Smooth muscle cell (in vitro differentiated cells): Measurements from ENCODE around the gene SLC38A9. TPM values are rescaled to one million over a fixed set of nuclear protein-coding genes. Genes with fewer than 3 reads are reported as not detected.
"Not testable (repeated sequence)": the region's sequence is repeated elsewhere in the genome, so short reads cannot be mapped to it uniquely, and the experiment has no call there.

Experiments used
- DNase-seq: peaks from one replicate; lab custom pipeline; 2025; ENCODE audit not compliant: unreplicated experiment; lab: John Stamatoyannopoulos, UW
- H2AFZ ChIP-seq: fragments of 200-600 bp; sonication (generic); 2 replicates; pipeline ENCODE4 v1.6.0; 2016; ENCODE audit warnings: antibody characterized with exemption, low read depth, mild to moderate bottlenecking
- H3F3A ChIP-seq: fragments of 200-600 bp; sonication (generic); 2 replicates; pipeline ENCODE4 v1.6.0; 2017; ENCODE audit warnings: antibody characterized with exemption, low read depth
- H3K27ac ChIP-seq: fragments of 200-600 bp; sonication (generic); 2 replicates; pipeline ENCODE4 v1.5.1; 2016; ENCODE audit warnings: low read depth, mild to moderate bottlenecking
- H3K27me3 ChIP-seq: fragments of 200-600 bp; sonication (generic); 2 replicates; pipeline ENCODE4 v1.6.1; 2016; ENCODE audit warnings: low read depth, mild to moderate bottlenecking
- H3K36me3 ChIP-seq: fragments of 200-600 bp; sonication (generic); 2 replicates; pipeline ENCODE4 v1.5.1; 2016; ENCODE audit warnings: low read depth
- H3K4me1 ChIP-seq: fragments of 200-600 bp; sonication (generic); 2 replicates; pipeline ENCODE4 v1.5.1; 2016; ENCODE audit warnings: low read depth
- H3K4me2 ChIP-seq: fragments of 200-600 bp; sonication (generic); 2 replicates; pipeline ENCODE4 v1.6.0; 2016; ENCODE audit warnings: mild to moderate bottlenecking
- H3K4me3 ChIP-seq: fragments of 200-600 bp; sonication (generic); 2 replicates; pipeline ENCODE4 v1.5.1; 2016; ENCODE audit warnings: mild to moderate bottlenecking
- H3K79me2 ChIP-seq: fragments of 200-600 bp; sonication (generic); 2 replicates; pipeline ENCODE4 v1.6.0; 2016; ENCODE audit warnings: low read depth, mild to moderate bottlenecking
- H3K9ac ChIP-seq: fragments of 200-600 bp; sonication (generic); 2 replicates; pipeline ENCODE4 v1.6.0; 2016; ENCODE audit warnings: low read depth
- H3K9me3 ChIP-seq: fragments of 200-600 bp; sonication (generic); replicated peaks from 2 replicates; pipeline ENCODE4 v1.5.1; 2016; ENCODE audit warnings: low read depth
- H4K20me1 ChIP-seq: fragments of 200-600 bp; sonication (generic); 2 replicates; pipeline ENCODE4 v1.6.0; 2016; ENCODE audit warnings: low read depth
- WGBS: methylation state at CpG from one replicate; pipeline ENCODE4 v1.1.7; 2016; ENCODE audit warnings: low lambda C conversion rate; 5-methylcytosine and 5-hydroxymethylcytosine counted together
- polyA plus RNA-seq: library from polyadenylated mRNA; unstranded; fragments of >200 nt; fragmentation: Nextera tagmentation; extraction: Ambion mirVana; gene quantifications from 2 replicates; pipeline ENCODE4 v1.2.1, GENCODE V29; 2016
- total RNA-seq: library from RNA; depleted of rRNA; stranded (reverse); fragments of >200 nt; gene quantifications from 2 replicates; pipeline ENCODE4 v1.2.3, GENCODE V29; 2014
- TF ChIP-seq, protein P1 (sequence below): fragments of 200-600 bp; sonication (generic); IDR thresholded peaks from 2 replicates; pipeline ENCODE4 v1.5.1; 2017; ENCODE audit warnings: borderline replicate concordance, mild to moderate bottlenecking, antibody characterized with exemption; ENCODE audit not compliant: insufficient read depth, poor library complexity, severe bottlenecking

Gene SLC38A9
- total and polyA plus RNA-seq, 2 experiments from 2014 or later, result 19.8 to 41.0 TPM

DNA sequence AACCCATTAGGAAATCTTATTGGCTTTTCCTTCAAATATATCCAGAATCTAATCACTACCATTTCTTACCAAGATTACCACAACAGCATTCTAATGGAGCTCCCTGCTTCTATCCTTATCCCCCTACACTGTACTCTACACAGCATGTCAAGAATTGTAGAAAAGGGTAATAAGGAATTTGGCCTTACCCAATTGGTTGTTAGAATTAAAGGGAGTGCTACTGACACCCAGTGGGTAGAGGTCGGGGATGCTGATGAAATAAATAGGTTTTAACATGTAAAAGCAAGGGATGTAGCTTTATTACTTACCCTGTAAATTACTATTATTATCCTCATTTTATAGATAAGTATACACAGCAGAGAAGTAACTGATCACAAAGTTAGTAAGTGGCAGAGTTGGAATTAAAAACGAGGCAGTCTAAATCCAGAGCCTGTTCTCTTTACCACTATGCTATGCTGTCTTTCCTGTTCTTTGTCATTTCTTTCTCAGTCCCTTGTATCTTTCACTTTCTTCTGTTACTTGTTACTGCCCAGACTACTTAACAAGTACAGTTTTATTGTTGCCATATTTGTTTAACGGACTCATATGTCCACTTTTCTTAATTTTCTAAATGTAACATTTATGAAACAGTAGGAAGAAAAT lies 10.5 kb downstream of the SLC38A9 start:
- WGBS, result 79% methylated on average over 3 of the region's 3 CpGs

DNA sequence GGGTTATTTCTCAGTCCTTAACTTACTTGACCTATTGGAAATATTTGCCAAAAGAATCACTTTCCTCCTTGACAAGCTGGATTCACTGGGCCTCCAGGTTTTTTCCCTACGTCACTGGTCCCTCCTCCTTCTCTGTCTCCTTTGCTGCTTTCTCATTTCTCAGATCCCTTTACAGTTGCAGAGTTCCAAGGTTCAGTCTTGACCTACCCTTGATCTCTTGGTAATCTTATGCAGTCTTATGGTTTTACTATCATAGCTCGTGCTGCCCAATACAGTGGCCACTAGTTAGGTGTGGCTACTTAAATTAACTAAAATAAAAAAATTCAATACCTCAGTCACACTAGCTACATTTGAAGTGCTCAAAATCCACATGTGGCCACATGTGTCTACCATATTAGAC lies 11.4 kb downstream of the SLC38A9 start:
- WGBS, result 91% methylated on average over 2 of the region's 2 CpGs
- H3K4me1 ChIP-seq, result no peaks in the 10 kb centered on the region

More for the DNA sequence above, 10.5 kb downstream of the SLC38A9 start:
- Histone ChIP-seq H3K27ac (no peak overlapping the region), H3K4me1 (no peaks in the 10 kb centered on the region), H3K79me2 (peaks cover 20% of the 10 kb centered on the region), H2AFZ (no peak overlapping the region), H3F3A (no peaks in the 10 kb centered on the region), H3K36me3 (peaks cover 9% of the 10 kb centered on the region), H3K27me3 (no peaks in the 10 kb centered on the region), H3K4me3 (no peak overlapping the region), H4K20me1 (peaks cover 3% of the 10 kb centered on the region), H3K4me2 (no peak overlapping the region), H3K9me3 (no peaks in the 10 kb centered on the region), H3K9ac (no peak overlapping the region)
- TF ChIP-seq, protein P1, sequence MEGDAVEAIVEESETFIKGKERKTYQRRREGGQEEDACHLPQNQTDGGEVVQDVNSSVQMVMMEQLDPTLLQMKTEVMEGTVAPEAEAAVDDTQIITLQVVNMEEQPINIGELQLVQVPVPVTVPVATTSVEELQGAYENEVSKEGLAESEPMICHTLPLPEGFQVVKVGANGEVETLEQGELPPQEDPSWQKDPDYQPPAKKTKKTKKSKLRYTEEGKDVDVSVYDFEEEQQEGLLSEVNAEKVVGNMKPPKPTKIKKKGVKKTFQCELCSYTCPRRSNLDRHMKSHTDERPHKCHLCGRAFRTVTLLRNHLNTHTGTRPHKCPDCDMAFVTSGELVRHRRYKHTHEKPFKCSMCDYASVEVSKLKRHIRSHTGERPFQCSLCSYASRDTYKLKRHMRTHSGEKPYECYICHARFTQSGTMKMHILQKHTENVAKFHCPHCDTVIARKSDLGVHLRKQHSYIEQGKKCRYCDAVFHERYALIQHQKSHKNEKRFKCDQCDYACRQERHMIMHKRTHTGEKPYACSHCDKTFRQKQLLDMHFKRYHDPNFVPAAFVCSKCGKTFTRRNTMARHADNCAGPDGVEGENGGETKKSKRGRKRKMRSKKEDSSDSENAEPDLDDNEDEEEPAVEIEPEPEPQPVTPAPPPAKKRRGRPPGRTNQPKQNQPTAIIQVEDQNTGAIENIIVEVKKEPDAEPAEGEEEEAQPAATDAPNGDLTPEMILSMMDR, result no peak
- no peak for DNase-seq

DNA sequence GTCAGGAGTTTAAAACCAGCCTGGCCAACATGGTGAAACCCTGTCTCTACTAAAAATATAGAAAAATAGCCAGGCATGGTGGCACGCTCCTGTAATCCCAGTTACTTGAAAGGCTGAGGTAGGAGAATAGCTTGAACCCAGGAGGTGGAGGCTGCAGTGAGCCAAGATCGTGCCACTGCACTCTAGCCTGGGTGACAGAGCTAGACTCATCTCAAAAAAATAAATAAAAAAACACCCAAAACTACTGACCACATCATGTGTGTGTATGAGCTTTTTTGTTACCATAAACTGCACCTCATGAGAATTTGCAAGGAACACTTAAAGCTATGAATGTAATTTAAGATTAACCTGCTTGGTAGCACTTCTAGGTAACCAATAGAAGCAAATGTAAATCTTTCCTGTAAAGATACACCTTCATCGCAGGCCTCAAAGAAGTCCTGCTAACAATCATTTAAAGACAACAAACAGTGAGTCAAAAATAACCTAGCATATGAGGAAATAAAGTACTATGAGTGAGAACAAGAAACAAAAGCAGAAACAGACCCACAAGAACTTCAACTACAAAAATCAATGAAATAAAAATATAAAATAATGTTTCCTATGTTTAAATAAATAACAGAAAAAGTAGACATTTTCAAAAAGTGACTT lies 13.0 kb downstream of the SLC38A9 start:
- no peaks in the 10 kb centered on the region for H3K4me1 ChIP-seq
- H3K9me3 ChIP-seq, result no peaks in the 10 kb centered on the region
- no peak overlapping the region for H3K4me3 ChIP-seq
- peaks cover 9% of the 10 kb centered on the region for H3K36me3 ChIP-seq
- 92% methylated on average over 3 of the region's 3 CpGs for WGBS
- no peak overlapping the region for H3K27ac ChIP-seq
- peaks cover 3% of the 10 kb centered on the region for H4K20me1 ChIP-seq
- no peak for DNase-seq
- no peak overlapping the region for H2AFZ ChIP-seq
- H3K27me3 ChIP-seq, result no peaks in the 10 kb centered on the region
- H3K9ac ChIP-seq, result no peak overlapping the region
- H3K4me2 ChIP-seq, result no peak overlapping the region
- no peaks in the 10 kb centered on the region for H3F3A ChIP-seq
- TF ChIP-seq, protein P1, result no peak
- peaks cover 11% of the 10 kb centered on the region for H3K79me2 ChIP-seq

More for the DNA sequence above, 11.4 kb downstream of the SLC38A9 start:
- Histone ChIP-seq H3K27ac (no peak overlapping the region), H4K20me1 (peaks cover 3% of the 10 kb centered on the region), H3F3A (no peaks in the 10 kb centered on the region), H3K36me3 (peaks cover 9% of the 10 kb centered on the region), H3K9ac (no peak overlapping the region), H3K79me2 (peaks cover 14% of the 10 kb centered on the region), H3K9me3 (no peaks in the 10 kb centered on the region), H3K4me3 (no peak overlapping the region), H3K27me3 (no peaks in the 10 kb centered on the region), H3K4me2 (no peak overlapping the region), H2AFZ (no peak overlapping the region)
- TF ChIP-seq, protein P1, result no peak
- no peak for DNase-seq

DNA sequence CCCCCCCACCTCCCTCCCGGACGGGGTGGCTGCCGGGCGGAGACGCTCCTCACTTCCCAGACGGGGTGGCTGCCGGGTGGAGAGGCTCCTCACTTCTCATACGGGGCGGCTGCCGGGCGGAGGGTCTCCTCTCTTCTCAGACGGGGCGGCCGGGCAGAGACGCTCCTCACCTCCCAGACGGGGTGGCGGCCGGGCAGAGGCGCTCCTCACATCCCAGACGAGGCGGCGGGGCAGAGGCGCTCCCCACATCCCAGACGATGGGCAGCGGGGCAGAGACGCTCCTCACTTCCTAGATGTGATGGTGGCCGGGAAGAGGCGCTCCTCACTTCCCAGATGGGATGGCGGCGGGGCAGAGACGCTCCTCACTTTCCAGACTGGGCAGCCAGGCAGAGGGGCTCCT lies 15.4 kb downstream of the SLC38A9 start:
- H3K79me2 ChIP-seq, H2AFZ ChIP-seq, H3K36me3 ChIP-seq, H3K27me3 ChIP-seq, H3K9ac ChIP-seq, H3K4me2 ChIP-seq, H3K9me3 ChIP-seq, H3K4me1 ChIP-seq, DNase-seq, H3K4me3 ChIP-seq, H4K20me1 ChIP-seq, H3F3A ChIP-seq, H3K27ac ChIP-seq: not testable (repeated sequence)
- over 99% methylated on average over 25 of the region's 31 CpGs for WGBS
